ENCODE data around the gene KCTD7. TPM values are rescaled to one million over a fixed set of nuclear protein-coding genes. Genes with fewer than 3 reads are reported as not detected.
"Not testable (repeated sequence)": the region's sequence is repeated elsewhere in the genome, so short reads cannot be mapped to it uniquely, and the experiment has no call there.

Gene KCTD7
- total RNA-seq, 1 experiment from 2014 or later: 11.6 TPM

DNA sequence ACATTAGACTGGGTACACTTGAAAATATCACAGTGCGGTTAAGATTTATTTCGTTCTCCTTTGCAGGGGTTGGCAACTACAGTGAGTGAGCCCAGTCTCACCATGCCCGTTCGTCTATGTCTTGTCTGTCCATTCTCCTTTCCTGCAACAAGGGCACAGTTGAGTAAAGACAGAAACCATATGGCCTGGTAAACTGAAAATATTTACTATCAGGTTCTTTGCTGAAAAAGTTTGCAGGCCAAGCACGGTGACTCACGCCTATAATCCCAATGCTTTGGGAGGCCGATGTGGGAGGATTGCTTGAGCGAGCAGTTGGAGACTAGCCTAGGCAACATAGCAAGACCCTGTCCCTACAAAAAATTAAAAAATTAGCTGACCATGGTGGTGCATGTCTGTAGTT, 11.4 kb upstream of the KCTD7 start (continued):
- TF ChIP-seq, protein P1, sequence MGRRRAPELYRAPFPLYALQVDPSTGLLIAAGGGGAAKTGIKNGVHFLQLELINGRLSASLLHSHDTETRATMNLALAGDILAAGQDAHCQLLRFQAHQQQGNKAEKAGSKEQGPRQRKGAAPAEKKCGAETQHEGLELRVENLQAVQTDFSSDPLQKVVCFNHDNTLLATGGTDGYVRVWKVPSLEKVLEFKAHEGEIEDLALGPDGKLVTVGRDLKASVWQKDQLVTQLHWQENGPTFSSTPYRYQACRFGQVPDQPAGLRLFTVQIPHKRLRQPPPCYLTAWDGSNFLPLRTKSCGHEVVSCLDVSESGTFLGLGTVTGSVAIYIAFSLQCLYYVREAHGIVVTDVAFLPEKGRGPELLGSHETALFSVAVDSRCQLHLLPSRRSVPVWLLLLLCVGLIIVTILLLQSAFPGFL (CRISPR knock-in tag; IDR thresholded peaks at IDR 0.05; ENCODE audit: borderline replicate concordance): no peak
- TF ChIP-seq FOXJ3 (CRISPR knock-in tag; IDR thresholded peaks at IDR 0.05; ENCODE audit: borderline replicate concordance): no peak
- TF ChIP-seq, protein P2, sequence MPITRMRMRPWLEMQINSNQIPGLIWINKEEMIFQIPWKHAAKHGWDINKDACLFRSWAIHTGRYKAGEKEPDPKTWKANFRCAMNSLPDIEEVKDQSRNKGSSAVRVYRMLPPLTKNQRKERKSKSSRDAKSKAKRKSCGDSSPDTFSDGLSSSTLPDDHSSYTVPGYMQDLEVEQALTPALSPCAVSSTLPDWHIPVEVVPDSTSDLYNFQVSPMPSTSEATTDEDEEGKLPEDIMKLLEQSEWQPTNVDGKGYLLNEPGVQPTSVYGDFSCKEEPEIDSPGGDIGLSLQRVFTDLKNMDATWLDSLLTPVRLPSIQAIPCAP (CRISPR knock-in tag; IDR thresholded peaks at IDR 0.05): no peak
- TF ChIP-seq ESRRA (CRISPR knock-in tag; IDR thresholded peaks at IDR 0.05; ENCODE audit: borderline replicate concordance): no peak
- no peak for TF ChIP-seq ZNF423 (CRISPR knock-in tag; IDR thresholded peaks at IDR 0.05)
- no peak for TF ChIP-seq GRHL2 (CRISPR knock-in tag; IDR thresholded peaks at IDR 0.05; ENCODE audit: insufficient replicate concordance, severe bottlenecking)
- TF ChIP-seq, protein P3, sequence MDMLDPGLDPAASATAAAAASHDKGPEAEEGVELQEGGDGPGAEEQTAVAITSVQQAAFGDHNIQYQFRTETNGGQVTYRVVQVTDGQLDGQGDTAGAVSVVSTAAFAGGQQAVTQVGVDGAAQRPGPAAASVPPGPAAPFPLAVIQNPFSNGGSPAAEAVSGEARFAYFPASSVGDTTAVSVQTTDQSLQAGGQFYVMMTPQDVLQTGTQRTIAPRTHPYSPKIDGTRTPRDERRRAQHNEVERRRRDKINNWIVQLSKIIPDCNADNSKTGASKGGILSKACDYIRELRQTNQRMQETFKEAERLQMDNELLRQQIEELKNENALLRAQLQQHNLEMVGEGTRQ (CRISPR knock-in tag; IDR thresholded peaks at IDR 0.05): no peak

DNA sequence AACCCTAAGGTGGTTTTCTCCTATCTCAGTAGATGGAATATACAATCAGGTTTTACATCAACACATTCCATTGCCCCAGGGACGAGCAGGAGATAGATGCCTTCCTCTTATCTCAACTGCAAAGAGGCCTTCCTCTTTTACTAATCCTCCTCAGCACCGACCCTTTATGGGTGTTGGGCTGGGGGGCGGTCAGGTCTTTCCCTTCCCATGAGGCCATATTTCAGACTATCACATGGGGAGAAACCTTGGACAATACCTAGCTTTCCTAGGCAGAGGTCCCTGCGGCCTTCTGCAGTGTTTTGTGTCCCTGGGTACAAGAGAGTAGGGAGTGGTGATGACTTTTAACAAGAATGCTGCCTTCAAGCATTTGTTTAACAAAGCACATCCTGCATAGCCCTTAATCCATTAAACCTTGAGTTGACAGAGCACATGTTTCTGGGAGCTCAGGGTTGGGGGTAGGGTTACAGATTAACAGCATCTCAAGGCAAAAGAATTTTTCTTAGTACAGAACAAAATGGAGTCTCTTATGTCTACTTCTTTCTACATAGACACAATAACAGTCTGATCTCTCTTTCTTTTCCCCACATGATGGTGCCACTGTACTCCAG, 9.2 kb upstream of the KCTD7 start:
- not testable (repeated sequence) for H3K27me3 Mint-ChIP-seq (ENCODE audit: low read depth); H3K4me3 Mint-ChIP-seq; H3K9me3 Mint-ChIP-seq; H3K36me3 Mint-ChIP-seq
- TF ChIP-seq, protein P4, sequence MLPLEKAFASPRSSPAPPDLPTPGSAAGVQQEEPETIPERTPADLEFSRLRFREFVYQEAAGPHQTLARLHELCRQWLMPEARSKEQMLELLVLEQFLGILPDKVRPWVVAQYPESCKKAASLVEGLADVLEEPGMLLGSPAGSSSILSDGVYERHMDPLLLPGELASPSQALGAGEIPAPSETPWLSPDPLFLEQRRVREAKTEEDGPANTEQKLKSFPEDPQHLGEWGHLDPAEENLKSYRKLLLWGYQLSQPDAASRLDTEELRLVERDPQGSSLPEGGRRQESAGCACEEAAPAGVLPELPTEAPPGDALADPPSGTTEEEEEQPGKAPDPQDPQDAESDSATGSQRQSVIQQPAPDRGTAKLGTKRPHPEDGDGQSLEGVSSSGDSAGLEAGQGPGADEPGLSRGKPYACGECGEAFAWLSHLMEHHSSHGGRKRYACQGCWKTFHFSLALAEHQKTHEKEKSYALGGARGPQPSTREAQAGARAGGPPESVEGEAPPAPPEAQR (CRISPR knock-in tag; IDR thresholded peaks at IDR 0.05): 0 out of 2 replicates have a peak, but pooled peaks have one; percentile 36
- TF ChIP-seq, protein P5, sequence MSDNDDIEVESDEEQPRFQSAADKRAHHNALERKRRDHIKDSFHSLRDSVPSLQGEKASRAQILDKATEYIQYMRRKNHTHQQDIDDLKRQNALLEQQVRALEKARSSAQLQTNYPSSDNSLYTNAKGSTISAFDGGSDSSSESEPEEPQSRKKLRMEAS (CRISPR knock-in tag; IDR thresholded peaks at IDR 0.05): peak; percentile 53; the same call in 1 of the 2 replicates
- peak; percentile 14 for DNase-seq (ENCODE audit: low spot score)
- POLR2A ChIA-PET: interaction anchor here (0.8 to 1.3 kb wide), 2 partner anchors 24 to 35 kb away, joined by 3 to 5 read pairs; no protein-coding TSS in a partner anchor
- CTCF ChIA-PET: interaction anchor here (0.8 to 1.6 kb wide), 3 partner anchors 13 to 62 kb away, joined by 3 to 4 read pairs (median 4); no protein-coding TSS in a partner anchor
- ATAC-seq: peak; percentile 61
- Mint-ChIP-seq H3K4me1 (peaks cover 22% of the 10 kb centered on the region), H3K27ac (peak overlapping the region; percentile 97)

DNA sequence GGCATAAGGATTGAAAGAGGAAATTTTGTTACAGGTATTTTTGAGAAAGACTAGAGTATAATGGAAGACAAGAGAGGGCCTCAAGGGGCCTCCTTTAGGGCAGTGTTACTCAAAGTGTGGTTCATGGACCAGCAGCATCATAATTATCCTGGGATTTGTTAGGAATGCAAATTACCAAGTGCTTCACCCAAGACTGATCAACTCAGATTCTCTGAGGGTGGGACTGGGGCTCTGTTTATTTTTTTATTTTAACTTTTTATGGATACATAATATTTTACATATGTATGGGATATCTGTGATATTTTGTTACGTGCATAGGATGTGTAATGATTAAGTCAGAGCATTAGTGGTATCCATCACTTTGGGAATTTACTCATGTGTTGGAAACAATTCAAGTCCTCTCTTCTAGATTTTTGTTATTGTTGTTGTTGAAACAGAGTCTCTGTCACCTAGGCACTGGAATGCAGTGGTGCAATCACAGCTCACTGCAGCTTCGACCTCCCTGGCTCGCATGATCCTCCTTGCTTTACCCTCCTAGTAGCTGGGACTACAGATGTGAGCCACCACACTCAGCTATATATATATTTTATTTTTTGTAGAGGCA, 2.2 kb upstream of the KCTD7 start:
- DNase-seq (ENCODE audit: low spot score) (no peak), ATAC-seq (no peak)
- Mint-ChIP-seq H3K9me3 (no peaks in the 10 kb centered on the region; the same call in 1 of the 2 replicates), H3K4me3 (0 out of 2 replicates have a peak overlapping the region, but pooled peaks have one; percentile 57), H3K27me3 (ENCODE audit: low read depth) (peaks cover 17% of the 10 kb centered on the region), H3K36me3 (no peaks in the 10 kb centered on the region), H3K27ac (no peak overlapping the region), H3K4me1 (peaks cover 12% of the 10 kb centered on the region)
- CTCF ChIA-PET: no interaction called here
- POLR2A ChIA-PET: no interaction called here
- TF ChIP-seq NFATC4 (CRISPR knock-in tag; IDR thresholded peaks at IDR 0.05) (no peak), PRRX2 (CRISPR knock-in tag; IDR thresholded peaks at IDR 0.05) (no peak)
- TF ChIP-seq, protein P6, sequence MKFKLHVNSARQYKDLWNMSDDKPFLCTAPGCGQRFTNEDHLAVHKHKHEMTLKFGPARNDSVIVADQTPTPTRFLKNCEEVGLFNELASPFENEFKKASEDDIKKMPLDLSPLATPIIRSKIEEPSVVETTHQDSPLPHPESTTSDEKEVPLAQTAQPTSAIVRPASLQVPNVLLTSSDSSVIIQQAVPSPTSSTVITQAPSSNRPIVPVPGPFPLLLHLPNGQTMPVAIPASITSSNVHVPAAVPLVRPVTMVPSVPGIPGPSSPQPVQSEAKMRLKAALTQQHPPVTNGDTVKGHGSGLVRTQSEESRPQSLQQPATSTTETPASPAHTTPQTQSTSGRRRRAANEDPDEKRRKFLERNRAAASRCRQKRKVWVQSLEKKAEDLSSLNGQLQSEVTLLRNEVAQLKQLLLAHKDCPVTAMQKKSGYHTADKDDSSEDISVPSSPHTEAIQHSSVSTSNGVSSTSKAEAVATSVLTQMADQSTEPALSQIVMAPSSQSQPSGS (CRISPR knock-in tag; IDR thresholded peaks at IDR 0.05; ENCODE audit: borderline replicate concordance, low read depth): no peak
- TF ChIP-seq, protein P7, sequence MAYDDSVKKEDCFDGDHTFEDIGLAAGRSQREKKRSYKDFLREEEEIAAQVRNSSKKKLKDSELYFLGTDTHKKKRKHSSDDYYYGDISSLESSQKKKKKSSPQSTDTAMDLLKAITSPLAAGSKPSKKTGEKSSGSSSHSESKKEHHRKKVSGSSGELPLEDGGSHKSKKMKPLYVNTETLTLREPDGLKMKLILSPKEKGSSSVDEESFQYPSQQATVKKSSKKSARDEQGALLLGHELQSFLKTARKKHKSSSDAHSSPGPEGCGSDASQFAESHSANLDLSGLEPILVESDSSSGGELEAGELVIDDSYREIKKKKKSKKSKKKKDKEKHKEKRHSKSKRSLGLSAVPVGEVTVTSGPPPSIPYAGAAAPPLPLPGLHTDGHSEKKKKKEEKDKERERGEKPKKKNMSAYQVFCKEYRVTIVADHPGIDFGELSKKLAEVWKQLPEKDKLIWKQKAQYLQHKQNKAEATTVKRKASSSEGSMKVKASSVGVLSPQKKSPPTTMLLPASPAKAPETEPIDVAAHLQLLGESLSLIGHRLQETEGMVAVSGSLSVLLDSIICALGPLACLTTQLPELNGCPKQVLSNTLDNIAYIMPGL (CRISPR knock-in tag; IDR thresholded peaks at IDR 0.05): no peak
- TF ChIP-seq, protein P8, sequence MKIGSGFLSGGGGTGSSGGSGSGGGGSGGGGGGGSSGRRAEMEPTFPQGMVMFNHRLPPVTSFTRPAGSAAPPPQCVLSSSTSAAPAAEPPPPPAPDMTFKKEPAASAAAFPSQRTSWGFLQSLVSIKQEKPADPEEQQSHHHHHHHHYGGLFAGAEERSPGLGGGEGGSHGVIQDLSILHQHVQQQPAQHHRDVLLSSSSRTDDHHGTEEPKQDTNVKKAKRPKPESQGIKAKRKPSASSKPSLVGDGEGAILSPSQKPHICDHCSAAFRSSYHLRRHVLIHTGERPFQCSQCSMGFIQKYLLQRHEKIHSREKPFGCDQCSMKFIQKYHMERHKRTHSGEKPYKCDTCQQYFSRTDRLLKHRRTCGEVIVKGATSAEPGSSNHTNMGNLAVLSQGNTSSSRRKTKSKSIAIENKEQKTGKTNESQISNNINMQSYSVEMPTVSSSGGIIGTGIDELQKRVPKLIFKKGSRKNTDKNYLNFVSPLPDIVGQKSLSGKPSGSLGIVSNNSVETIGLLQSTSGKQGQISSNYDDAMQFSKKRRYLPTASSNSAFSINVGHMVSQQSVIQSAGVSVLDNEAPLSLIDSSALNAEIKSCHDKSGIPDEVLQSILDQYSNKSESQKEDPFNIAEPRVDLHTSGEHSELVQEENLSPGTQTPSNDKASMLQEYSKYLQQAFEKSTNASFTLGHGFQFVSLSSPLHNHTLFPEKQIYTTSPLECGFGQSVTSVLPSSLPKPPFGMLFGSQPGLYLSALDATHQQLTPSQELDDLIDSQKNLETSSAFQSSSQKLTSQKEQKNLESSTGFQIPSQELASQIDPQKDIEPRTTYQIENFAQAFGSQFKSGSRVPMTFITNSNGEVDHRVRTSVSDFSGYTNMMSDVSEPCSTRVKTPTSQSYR (CRISPR knock-in tag; IDR thresholded peaks at IDR 0.05): no peak
- TF ChIP-seq, protein P9, sequence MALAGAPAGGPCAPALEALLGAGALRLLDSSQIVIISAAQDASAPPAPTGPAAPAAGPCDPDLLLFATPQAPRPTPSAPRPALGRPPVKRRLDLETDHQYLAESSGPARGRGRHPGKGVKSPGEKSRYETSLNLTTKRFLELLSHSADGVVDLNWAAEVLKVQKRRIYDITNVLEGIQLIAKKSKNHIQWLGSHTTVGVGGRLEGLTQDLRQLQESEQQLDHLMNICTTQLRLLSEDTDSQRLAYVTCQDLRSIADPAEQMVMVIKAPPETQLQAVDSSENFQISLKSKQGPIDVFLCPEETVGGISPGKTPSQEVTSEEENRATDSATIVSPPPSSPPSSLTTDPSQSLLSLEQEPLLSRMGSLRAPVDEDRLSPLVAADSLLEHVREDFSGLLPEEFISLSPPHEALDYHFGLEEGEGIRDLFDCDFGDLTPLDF (CRISPR knock-in tag; IDR thresholded peaks at IDR 0.05): no peak
- TF ChIP-seq, protein P10, sequence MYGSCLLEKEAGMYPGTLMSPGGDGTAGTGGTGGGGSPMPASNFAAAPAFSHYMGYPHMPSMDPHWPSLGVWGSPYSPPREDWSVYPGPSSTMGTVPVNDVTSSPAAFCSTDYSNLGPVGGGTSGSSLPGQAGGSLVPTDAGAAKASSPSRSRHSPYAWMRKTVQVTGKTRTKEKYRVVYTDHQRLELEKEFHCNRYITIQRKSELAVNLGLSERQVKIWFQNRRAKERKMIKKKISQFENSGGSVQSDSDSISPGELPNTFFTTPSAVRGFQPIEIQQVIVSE (CRISPR knock-in tag; IDR thresholded peaks at IDR 0.05; ENCODE audit: borderline replicate concordance): no peak
- TF ChIP-seq, protein P11, sequence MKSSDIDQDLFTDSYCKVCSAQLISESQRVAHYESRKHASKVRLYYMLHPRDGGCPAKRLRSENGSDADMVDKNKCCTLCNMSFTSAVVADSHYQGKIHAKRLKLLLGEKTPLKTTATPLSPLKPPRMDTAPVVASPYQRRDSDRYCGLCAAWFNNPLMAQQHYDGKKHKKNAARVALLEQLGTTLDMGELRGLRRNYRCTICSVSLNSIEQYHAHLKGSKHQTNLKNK (CRISPR knock-in tag; IDR thresholded peaks at IDR 0.05): no peak
